HEK293T (cell line): Measurements from ENCODE around the gene PXN.

ENCODE experiments used
- ARNT ChIP-seq: fragments of 450-650 bp; IDR thresholded peaks from 2 replicates; pipeline ENCODE4 v1.6.1; 2017; ENCODE audit warnings: mild to moderate bottlenecking
- BHLHE40 ChIP-seq: fragments of 450-650 bp; IDR thresholded peaks from 2 replicates; pipeline ENCODE4 v1.6.1; 2016; ENCODE audit warnings: mild to moderate bottlenecking, moderate library complexity, borderline replicate concordance
- CTBP1 ChIP-seq: fragments of 450-650 bp; IDR thresholded peaks from 2 replicates; pipeline ENCODE4 v1.6.1; 2016; ENCODE audit warnings: borderline replicate concordance
- ELF4 ChIP-seq: fragments of 450-650 bp; IDR thresholded peaks from 2 replicates; pipeline ENCODE4 v1.6.1; 2017; ENCODE audit warnings: antibody characterized with exemption
- FOXA1 ChIP-seq: fragments of 450-650 bp; IDR thresholded peaks from 2 replicates; pipeline ENCODE4 v1.6.1; 2016; ENCODE audit warnings: mild to moderate bottlenecking
- FOXM1 ChIP-seq: fragments of 450-650 bp; IDR thresholded peaks from 2 replicates; pipeline ENCODE4 v1.6.1; 2017; ENCODE audit warnings: mild to moderate bottlenecking, borderline replicate concordance
- HDGF ChIP-seq: fragments of 450-650 bp; IDR thresholded peaks from 2 replicates; pipeline ENCODE4 v1.6.1; 2017; ENCODE audit warnings: antibody characterized with exemption, borderline replicate concordance
- L3MBTL2 ChIP-seq: fragments of 450-650 bp; conservative IDR thresholded peaks from 2 replicates; pipeline ENCODE4 v1.6.1; 2016; ENCODE audit warnings: mild to moderate bottlenecking
- LEF1 ChIP-seq: fragments of 450-650 bp; IDR thresholded peaks from 2 replicates; pipeline ENCODE4 v1.6.1; 2017; ENCODE audit warnings: mild to moderate bottlenecking, borderline replicate concordance
- NFRKB ChIP-seq: fragments of 450-650 bp; IDR thresholded peaks from 2 replicates; pipeline ENCODE4 v1.6.1; 2016; ENCODE audit warnings: mild to moderate bottlenecking, moderate library complexity
- SP1 ChIP-seq: fragments of 450-650 bp; IDR thresholded peaks from 2 replicates; pipeline ENCODE4 v1.6.1; 2017
- SUZ12 ChIP-seq: fragments of 450-650 bp; IDR thresholded peaks from 2 replicates; pipeline ENCODE4 v1.6.1; 2016; ENCODE audit warnings: mild to moderate bottlenecking

GRCh38 chr12:120190386-120190785, 75.1 kb downstream of the PXN start:
- TF ChIP-seq SP1 (no peak), FOXA1 (no peak), NFRKB (no peak), HDGF (no peak), FOXM1 (no peak), SUZ12 (no peak), LEF1 (no peak), ELF4 (no peak), CTBP1 (no peak), L3MBTL2 (no peak), ARNT (no peak), BHLHE40 (no peak)
